Measurements from ENCODE around the gene ENTPD8. TPM values are rescaled to one million over a fixed set of nuclear protein-coding genes. Genes with fewer than 3 reads are reported as not detected.

The ENTPD8 gene
- total and polyA plus RNA-seq, 2 donors (not counting 3 experiments of a cell fraction or from before 2014, with no cell fraction given): 0.44 to 0.51 TPM

- intact Hi-C loops (cut with micrococcal nuclease): no loop called here
- Histone ChIP-seq H3K27ac (ENCODE audit: insufficient read depth, low read depth, low read length) (no peak overlapping the region), H2AFZ (ENCODE audit: low read depth, low read length) (no peak overlapping the region), H3K36me3 (ENCODE audit: control insufficient read depth in 2 of 2, extremely low read depth in 1 of 2, insufficient read depth in 2 of 2, low read length in 2 of 2) (peaks cover 0 to 4% of the 10 kb centered on the region in 2 experiments), H4K20me1 (replicated peaks; ENCODE audit: control insufficient read depth, extremely low read depth, insufficient read depth, low read length) (no peaks in the 10 kb centered on the region), H3K9me1 (replicated peaks; ENCODE audit: control insufficient read depth, extremely low read depth, insufficient read depth, low read length) (no peaks in the 10 kb centered on the region), H3K27me3 (ENCODE audit: control insufficient read depth in 2 of 2, insufficient read depth in 2 of 2, low read length in 2 of 2) (no peaks in the 10 kb centered on the region), H3K79me2 (ENCODE audit: control insufficient read depth, insufficient read depth, low read length) (no peaks in the 10 kb centered on the region), H3K4me1 (ENCODE audit: control insufficient read depth, extremely low read depth, insufficient read depth, low read length) (no peaks in the 10 kb centered on the region), H3K9ac (replicated peaks; ENCODE audit: extremely low read depth, insufficient read depth, low read length) (no peak overlapping the region), H3K4me2 (ENCODE audit: insufficient read depth, low read length) (no peak overlapping the region), H3K9me3 (replicated peaks; ENCODE audit: control insufficient read depth, insufficient read depth, low read length) (no peaks in the 10 kb centered on the region), H3K4me3 (replicated peaks in 1 of 3; ENCODE audit: insufficient read depth in 1 of 3, low read depth in 1 of 3, low read length in 3 of 3) (no peak overlapping the region)
- BruUV-seq (replicated peaks): no TSS peak
- CTCF ChIA-PET: interaction anchor here (1.0 kb wide), 1 partner anchor 9 kb away, joined by 4 read pairs; no protein-coding TSS in a partner anchor
- POLR2A ChIA-PET: no interaction called here
- TF ChIP-seq MYC (IDR thresholded peaks at IDR 0.05; ENCODE audit: low read depth, low read length) (no peak), EZH2 (IDR thresholded peaks at IDR 0.05; ENCODE audit: borderline replicate concordance, low read depth, low read length, severe bottlenecking) (no peak), JUN (IDR thresholded peaks at IDR 0.05; ENCODE audit: borderline replicate concordance, insufficient read depth, insufficient read length, low read depth) (no peak), POLR2AphosphoS5 (IDR thresholded peaks at IDR 0.05; ENCODE audit: insufficient read depth, low read depth, low read length) (no peak)
- no peak for DNase-seq (ENCODE audit: low read depth, low spot score)
- no peak for FAIRE-seq
- dilution Hi-C loops (cut with MboI; ENCODE audit: extremely low pct_ligation_motif_present, low sequenced_read_pairs): no loop called here
Measured at GRCh38 chr9:137396227-137396626, 44.9 kb downstream of the ENTPD8 start.

- no peaks in the 10 kb centered on the region for H3K9me1 ChIP-seq (replicated peaks; ENCODE audit: control insufficient read depth, extremely low read depth, insufficient read depth, low read length)
- H3K4me1 ChIP-seq (ENCODE audit: control insufficient read depth, extremely low read depth, insufficient read depth, low read length): no peaks in the 10 kb centered on the region
- no peak overlapping the region for H2AFZ ChIP-seq (ENCODE audit: low read depth, low read length)
- no peaks in the 10 kb centered on the region for H3K79me2 ChIP-seq (ENCODE audit: control insufficient read depth, insufficient read depth, low read length)
- no peaks in the 10 kb centered on the region for H3K27me3 ChIP-seq (ENCODE audit: control insufficient read depth in 2 of 2, insufficient read depth in 2 of 2, low read length in 2 of 2)
- peaks cover 0 to 4% of the 10 kb centered on the region in 2 experiments for H3K36me3 ChIP-seq (ENCODE audit: control insufficient read depth in 2 of 2, extremely low read depth in 1 of 2, insufficient read depth in 2 of 2, low read length in 2 of 2)
- no peak for DNase-seq (ENCODE audit: low read depth, low spot score)
- no peaks in the 10 kb centered on the region for H4K20me1 ChIP-seq (replicated peaks; ENCODE audit: control insufficient read depth, extremely low read depth, insufficient read depth, low read length)
- FAIRE-seq: no peak
- dilution Hi-C loops (cut with MboI; ENCODE audit: extremely low pct_ligation_motif_present, low sequenced_read_pairs): no loop called here
- intact Hi-C loops (cut with micrococcal nuclease): no loop called here
- H3K4me2 ChIP-seq (ENCODE audit: insufficient read depth, low read length): no peak overlapping the region
- H3K9me3 ChIP-seq (replicated peaks; ENCODE audit: control insufficient read depth, insufficient read depth, low read length): no peaks in the 10 kb centered on the region
- no peak overlapping the region for H3K27ac ChIP-seq (ENCODE audit: insufficient read depth, low read depth, low read length)
- POLR2A ChIA-PET: no interaction called here
- H3K4me3 ChIP-seq (replicated peaks in 1 of 3; ENCODE audit: insufficient read depth in 1 of 3, low read depth in 1 of 3, low read length in 3 of 3): no peak overlapping the region
- BruUV-seq (replicated peaks): no TSS peak
- H3K9ac ChIP-seq (replicated peaks; ENCODE audit: extremely low read depth, insufficient read depth, low read length): no peak overlapping the region
- TF ChIP-seq JUN (IDR thresholded peaks at IDR 0.05; ENCODE audit: borderline replicate concordance, insufficient read depth, insufficient read length, low read depth): no peak
- no peak for TF ChIP-seq MYC (IDR thresholded peaks at IDR 0.05; ENCODE audit: low read depth, low read length)
- no peak for TF ChIP-seq POLR2AphosphoS5 (IDR thresholded peaks at IDR 0.05; ENCODE audit: insufficient read depth, low read depth, low read length)
- no peak for TF ChIP-seq MAX (IDR thresholded peaks at IDR 0.05; ENCODE audit: insufficient read depth, insufficient read length)
- no peak for TF ChIP-seq FOS (IDR thresholded peaks at IDR 0.05; ENCODE audit: borderline replicate concordance, insufficient read depth, low read length)
- no peak for TF ChIP-seq CTCF (IDR thresholded peaks at IDR 0.05; ENCODE audit: extremely low read depth in 1 of 2, insufficient read depth in 1 of 2, low read depth in 1 of 2, low read length in 2 of 2)
- TF ChIP-seq GATA2 (IDR thresholded peaks at IDR 0.05; ENCODE audit: insufficient read depth, insufficient read length, low read depth, low read length): no peak
- TF ChIP-seq POLR2A (IDR thresholded peaks at IDR 0.05; ENCODE audit: low read depth, low read length): no peak
- no peak for TF ChIP-seq EZH2 (IDR thresholded peaks at IDR 0.05; ENCODE audit: borderline replicate concordance, low read depth, low read length, severe bottlenecking)
- CTCF ChIA-PET: interaction anchor here (0.6 to 1.0 kb wide), 2 partner anchors 8 to 13 kb away, joined by 3 to 4 read pairs; no protein-coding TSS in a partner anchor
Measured at GRCh38 chr9:137395666-137396010, 45.5 kb downstream of the ENTPD8 start.

Data from endothelial cell of umbilical vein (primary cell).